Measurements from ENCODE around the gene SV2B.

SV2B gene

DNA sequence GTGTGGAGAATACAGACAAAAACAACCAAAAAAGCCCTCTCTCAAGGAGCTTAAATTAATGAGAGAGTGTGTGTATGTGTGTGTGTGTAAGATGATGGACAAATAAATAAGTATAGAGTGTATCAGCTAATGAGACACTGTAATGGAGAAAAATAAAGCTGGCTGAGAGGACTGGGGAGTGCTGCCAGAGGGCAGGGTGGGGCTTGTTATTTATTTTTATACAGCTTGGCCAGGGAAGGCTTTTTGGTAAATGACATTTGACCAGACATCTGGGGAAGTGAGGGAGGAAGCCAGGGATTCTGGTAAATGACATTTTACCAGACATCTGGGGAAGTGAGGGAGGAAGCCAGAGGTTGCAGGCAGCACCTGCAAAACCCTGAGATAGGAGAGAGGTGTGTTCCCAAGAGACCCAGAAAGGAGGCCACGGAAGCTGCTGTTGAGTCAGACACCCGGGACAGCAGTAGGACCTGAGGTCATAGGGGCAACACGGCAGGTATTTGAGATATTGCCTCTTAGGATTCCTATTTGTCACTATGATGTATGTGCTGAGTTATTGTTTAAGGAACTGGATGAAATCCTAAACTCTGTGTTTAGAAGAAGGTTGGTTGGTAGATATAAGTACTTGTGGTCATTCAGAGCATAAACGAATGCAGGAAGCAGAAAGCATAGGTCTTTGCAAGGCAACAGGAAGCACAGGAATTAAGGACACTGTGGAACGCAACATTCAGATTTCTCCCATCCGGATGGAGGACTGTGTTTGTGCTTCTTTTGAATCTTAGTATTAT is 2.7 kb downstream of the SV2B start:
- Histone ChIP-seq H3K27ac (ENCODE audit: low read depth, low read length, severe bottlenecking) (no peak overlapping the region), H3K9me3 (ENCODE audit: control insufficient read depth, low read length) (no peaks in the 10 kb centered on the region), H3K4me3 (ENCODE audit: extremely low read depth, insufficient read depth, low read length, poor library complexity, severe bottlenecking) (no peak overlapping the region), H3K4me1 (ENCODE audit: control insufficient read depth, insufficient read depth, low read length, poor library complexity, severe bottlenecking) (peaks cover 3% of the 10 kb centered on the region), H3K36me3 (ENCODE audit: control insufficient read depth, insufficient read depth, low read length) (no peaks in the 10 kb centered on the region)
- 73 to 93% methylated on average over 4 of the region's 6 CpGs for WGBS, 2 experiments (ENCODE audit: insufficient coverage in 2 of 2)

DNA sequence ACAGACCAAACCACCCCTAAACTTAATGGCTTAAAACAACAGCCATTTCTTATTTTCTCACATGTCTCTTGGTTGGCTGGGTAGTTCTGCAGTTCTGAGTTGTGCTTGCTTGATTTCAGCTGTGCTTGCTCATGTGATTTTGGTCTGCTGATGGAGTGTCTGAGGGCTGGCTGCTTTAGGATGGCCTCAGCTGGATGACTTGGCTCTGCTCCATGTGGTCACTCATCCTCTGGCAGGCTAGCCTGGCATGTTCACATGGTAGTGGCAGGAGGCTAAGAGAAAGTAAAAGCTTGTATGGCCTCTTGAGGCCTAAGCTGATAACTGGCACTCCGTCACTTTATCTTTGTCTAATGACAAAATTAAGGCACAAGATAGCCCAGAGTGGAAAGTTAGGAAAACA is 4.1 kb downstream of the SV2B start:
- no peak overlapping the region for H3K27ac ChIP-seq (ENCODE audit: low read depth, low read length, severe bottlenecking)
- peaks cover 3% of the 10 kb centered on the region for H3K4me1 ChIP-seq (ENCODE audit: control insufficient read depth, insufficient read depth, low read length, poor library complexity, severe bottlenecking)
- WGBS, 2 experiments (ENCODE audit: insufficient coverage in 2 of 2) = 100% methylated on average over 1 of the region's 1 CpG; no CpG with 5 or more reads in 1 of the 2 experiments
- H3K9me3 ChIP-seq (ENCODE audit: control insufficient read depth, low read length) = no peaks in the 10 kb centered on the region
- H3K4me3 ChIP-seq (ENCODE audit: extremely low read depth, insufficient read depth, low read length, poor library complexity, severe bottlenecking) = no peak overlapping the region
- H3K36me3 ChIP-seq (ENCODE audit: control insufficient read depth, insufficient read depth, low read length) = no peaks in the 10 kb centered on the region

DNA sequence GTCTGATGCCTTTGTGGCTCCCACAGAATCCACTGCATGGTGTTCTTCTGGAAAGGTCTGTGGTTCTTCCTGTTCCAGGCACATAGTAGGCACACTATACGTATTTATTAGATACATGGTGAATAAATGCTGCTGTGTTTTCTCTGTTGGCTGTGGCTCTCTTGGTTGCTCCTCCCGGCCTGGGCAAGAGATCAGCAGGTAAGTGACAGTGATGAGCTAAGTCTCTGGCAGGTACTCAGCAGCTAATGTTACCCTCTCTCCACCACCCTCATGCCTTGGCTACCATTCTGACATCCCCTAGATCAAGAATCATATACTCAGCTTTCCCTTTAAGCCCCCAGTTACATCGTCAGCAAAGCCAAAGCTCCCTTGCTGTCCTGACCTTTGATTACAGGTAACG is 8.4 kb downstream of the SV2B start:
- WGBS, 2 experiments (ENCODE audit: insufficient coverage in 2 of 2) = 94 to 96% methylated on average over 3 to 4 of the region's 4 CpGs
- Histone ChIP-seq H3K9me3 (ENCODE audit: control insufficient read depth, low read length) (no peaks in the 10 kb centered on the region), H3K36me3 (ENCODE audit: control insufficient read depth, insufficient read depth, low read length) (no peaks in the 10 kb centered on the region), H3K4me1 (ENCODE audit: control insufficient read depth, insufficient read depth, low read length, poor library complexity, severe bottlenecking) (no peaks in the 10 kb centered on the region), H3K27ac (ENCODE audit: low read depth, low read length, severe bottlenecking) (no peak overlapping the region), H3K4me3 (ENCODE audit: extremely low read depth, insufficient read depth, low read length, poor library complexity, severe bottlenecking) (no peak overlapping the region)

DNA sequence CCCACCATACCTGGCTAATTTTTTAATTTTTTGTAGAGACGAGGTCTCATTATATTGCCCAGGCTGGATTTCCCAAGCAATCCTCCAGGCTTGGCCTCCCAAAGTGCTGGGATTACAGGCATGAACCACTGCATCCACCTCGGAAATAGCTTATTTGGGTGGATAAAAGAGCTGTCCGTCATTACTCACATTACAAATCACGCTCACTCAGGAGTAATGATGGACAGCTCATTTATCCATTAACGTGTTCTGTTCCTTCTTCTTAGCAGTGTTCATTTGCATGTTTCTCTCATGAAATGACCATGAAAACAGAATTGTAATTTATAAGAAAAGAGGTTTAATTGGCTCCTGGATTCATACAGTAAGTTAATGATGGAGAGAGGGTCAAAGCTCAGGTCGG is 9.8 kb downstream of the SV2B start:
- 81 to 90% methylated on average over 3 of the region's 6 CpGs for WGBS, 2 experiments (ENCODE audit: insufficient coverage in 2 of 2)
- no peaks in the 10 kb centered on the region for H3K9me3 ChIP-seq (ENCODE audit: control insufficient read depth, low read length)
- H3K27ac ChIP-seq (ENCODE audit: low read depth, low read length, severe bottlenecking) = no peak overlapping the region
- H3K4me3 ChIP-seq (ENCODE audit: extremely low read depth, insufficient read depth, low read length, poor library complexity, severe bottlenecking) = no peak overlapping the region
- H3K4me1 ChIP-seq (ENCODE audit: control insufficient read depth, insufficient read depth, low read length, poor library complexity, severe bottlenecking) = no peaks in the 10 kb centered on the region
- no peaks in the 10 kb centered on the region for H3K36me3 ChIP-seq (ENCODE audit: control insufficient read depth, insufficient read depth, low read length)

DNA sequence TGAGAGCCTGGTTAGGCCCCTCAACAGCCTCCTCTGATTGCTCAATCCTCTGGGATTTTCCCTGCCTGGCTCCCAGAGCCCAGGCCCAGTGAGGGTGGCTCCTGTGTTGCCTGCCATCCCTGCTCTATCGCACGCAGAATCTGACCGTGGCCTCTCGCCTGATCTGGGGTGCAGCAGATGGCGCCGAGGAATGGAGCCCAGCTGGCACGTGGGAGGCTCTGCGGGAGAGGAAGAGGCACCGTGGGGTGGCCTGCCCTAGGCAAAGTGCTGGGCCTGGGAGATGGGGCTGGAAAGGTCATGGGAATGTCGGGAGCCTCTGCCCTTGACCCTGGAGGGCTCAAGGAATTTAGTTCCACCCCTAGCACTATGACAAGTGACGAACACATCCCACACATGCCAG is 10.3 kb downstream of the SV2B start:
- Histone ChIP-seq H3K36me3 (ENCODE audit: control insufficient read depth, insufficient read depth, low read length) (no peaks in the 10 kb centered on the region), H3K27ac (ENCODE audit: low read depth, low read length, severe bottlenecking) (no peak overlapping the region), H3K4me1 (ENCODE audit: control insufficient read depth, insufficient read depth, low read length, poor library complexity, severe bottlenecking) (no peaks in the 10 kb centered on the region), H3K4me3 (ENCODE audit: extremely low read depth, insufficient read depth, low read length, poor library complexity, severe bottlenecking) (no peak overlapping the region), H3K9me3 (ENCODE audit: control insufficient read depth, low read length) (no peaks in the 10 kb centered on the region)
- 81 to 91% methylated on average over 9 to 10 of the region's 11 CpGs for WGBS, 2 experiments (ENCODE audit: insufficient coverage in 2 of 2)

DNA sequence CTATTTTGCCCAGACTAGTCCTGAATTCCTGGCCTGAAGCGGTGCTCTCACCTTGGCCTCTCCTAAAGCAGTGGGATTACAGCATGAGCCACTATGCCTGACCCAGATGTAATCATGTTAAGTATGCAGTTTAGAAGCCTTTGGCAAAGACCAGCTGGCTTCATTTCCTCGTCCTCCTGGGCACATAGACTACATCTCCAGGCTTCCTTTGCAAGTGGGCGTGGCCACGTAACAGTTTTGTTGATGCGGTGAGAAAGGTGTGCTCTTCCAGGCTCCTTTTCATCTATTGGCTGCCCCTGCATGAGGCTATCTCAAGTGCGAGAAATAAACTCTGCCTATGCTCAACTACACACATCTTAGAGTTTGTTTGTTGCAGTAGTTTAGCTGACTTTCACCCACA is 13.0 kb downstream of the SV2B start:
- no peak overlapping the region for H3K4me3 ChIP-seq (ENCODE audit: extremely low read depth, insufficient read depth, low read length, poor library complexity, severe bottlenecking)
- H3K9me3 ChIP-seq (ENCODE audit: control insufficient read depth, low read length) = no peaks in the 10 kb centered on the region
- 82 to 83% methylated on average over 3 to 5 of the region's 6 CpGs for WGBS, 2 experiments (ENCODE audit: insufficient coverage in 2 of 2)
- no peaks in the 10 kb centered on the region for H3K4me1 ChIP-seq (ENCODE audit: control insufficient read depth, insufficient read depth, low read length, poor library complexity, severe bottlenecking)
- H3K36me3 ChIP-seq (ENCODE audit: control insufficient read depth, insufficient read depth, low read length) = no peaks in the 10 kb centered on the region
- H3K27ac ChIP-seq (ENCODE audit: low read depth, low read length, severe bottlenecking) = no peak overlapping the region

DNA sequence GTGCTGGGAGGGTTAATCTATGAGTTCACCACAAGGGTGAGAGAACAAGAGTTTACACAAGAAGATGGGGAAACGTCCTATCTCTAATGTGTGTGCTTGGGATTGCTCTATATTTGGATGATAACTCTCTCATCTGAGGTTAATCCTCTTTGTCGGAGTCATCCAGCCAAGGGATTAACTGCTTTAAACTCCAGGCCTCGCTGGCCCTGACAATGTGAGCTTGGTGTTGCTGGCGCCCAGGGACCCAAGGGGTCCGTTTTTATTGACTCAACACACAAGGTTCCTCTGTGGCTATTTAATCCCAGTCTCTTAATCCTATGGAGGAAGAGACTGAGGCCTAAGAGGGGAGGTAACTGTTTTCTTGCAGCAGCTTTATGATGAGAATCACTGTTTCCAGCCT is 14.2 kb downstream of the SV2B start:
- Histone ChIP-seq H3K4me1 (ENCODE audit: control insufficient read depth, insufficient read depth, low read length, poor library complexity, severe bottlenecking) (no peaks in the 10 kb centered on the region), H3K9me3 (ENCODE audit: control insufficient read depth, low read length) (no peaks in the 10 kb centered on the region), H3K27ac (ENCODE audit: low read depth, low read length, severe bottlenecking) (no peak overlapping the region), H3K4me3 (ENCODE audit: extremely low read depth, insufficient read depth, low read length, poor library complexity, severe bottlenecking) (no peak overlapping the region), H3K36me3 (ENCODE audit: control insufficient read depth, insufficient read depth, low read length) (no peaks in the 10 kb centered on the region)
- WGBS, 2 experiments (ENCODE audit: insufficient coverage in 2 of 2) = 90 to 93% methylated on average over 3 to 4 of the region's 5 CpGs

DNA sequence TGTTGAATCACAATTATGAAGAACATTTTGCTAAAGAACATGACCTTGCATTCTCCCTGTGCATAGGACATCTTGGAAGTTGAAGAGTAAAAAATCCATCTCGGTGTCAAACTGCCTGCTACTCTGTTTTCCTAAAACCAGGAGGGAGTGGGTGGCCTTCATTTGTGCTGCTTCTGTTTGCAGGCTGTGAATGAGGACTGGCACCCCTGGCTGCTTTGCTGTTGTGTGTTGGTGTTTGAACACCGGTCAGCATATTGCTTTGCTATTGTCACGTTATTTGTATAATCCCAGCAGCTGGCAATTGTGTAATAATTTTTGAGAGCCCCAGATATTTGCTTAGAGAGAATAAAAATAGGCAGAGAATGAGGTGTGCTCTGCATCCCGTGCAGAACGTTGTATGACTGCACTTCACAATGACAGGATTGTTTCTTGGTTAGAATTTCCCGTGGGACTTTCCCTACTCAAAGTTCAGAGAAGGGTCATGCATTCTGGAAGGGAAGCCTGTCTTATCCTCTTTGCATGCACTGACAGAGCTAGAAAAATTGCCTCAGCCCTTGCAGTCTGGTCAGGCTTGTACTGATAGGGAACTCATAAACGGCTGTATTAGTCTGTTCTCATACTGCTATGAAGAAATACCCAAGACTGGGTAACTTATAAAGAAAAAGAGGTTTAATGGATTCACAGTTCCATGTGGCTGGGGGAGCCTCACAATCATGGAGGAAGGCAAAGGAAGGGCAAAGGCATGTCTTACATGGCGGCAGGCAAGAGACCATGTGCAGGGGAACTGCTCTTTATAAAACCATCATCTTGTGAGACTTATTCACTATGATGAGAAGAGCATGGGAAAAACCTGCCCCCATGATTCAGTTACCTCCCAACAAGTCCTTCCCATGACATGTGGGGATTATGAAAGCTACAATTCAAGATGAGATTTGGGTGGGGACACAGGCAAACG is 16.3 kb downstream of the SV2B start:
- WGBS, 2 experiments (ENCODE audit: insufficient coverage in 2 of 2) = 80 to 88% methylated on average over 6 to 7 of the region's 9 CpGs
- no peak overlapping the region for H3K27ac ChIP-seq (ENCODE audit: low read depth, low read length, severe bottlenecking)
- H3K36me3 ChIP-seq (ENCODE audit: control insufficient read depth, insufficient read depth, low read length) = no peaks in the 10 kb centered on the region
- no peak overlapping the region for H3K4me3 ChIP-seq (ENCODE audit: extremely low read depth, insufficient read depth, low read length, poor library complexity, severe bottlenecking)
- H3K4me1 ChIP-seq (ENCODE audit: control insufficient read depth, insufficient read depth, low read length, poor library complexity, severe bottlenecking) = no peaks in the 10 kb centered on the region
- H3K9me3 ChIP-seq (ENCODE audit: control insufficient read depth, low read length) = no peaks in the 10 kb centered on the region

DNA sequence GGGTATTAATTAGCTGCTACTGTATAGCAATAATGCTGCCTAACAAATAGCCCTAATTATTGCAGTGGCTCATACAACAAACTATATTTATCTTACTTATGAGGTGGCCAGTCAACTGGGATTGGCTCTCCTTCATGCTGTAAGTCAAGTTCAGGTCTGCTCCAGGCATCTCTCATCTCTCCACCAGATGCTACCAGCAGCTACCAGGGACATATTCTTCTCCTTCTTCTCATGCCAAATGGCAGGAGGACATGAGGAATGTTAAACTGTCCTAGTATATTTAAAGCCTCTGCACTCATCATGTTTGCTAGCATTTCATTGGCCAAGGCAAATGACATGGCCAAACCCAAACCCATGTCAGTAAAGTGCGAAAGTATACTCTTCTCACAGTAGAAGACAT is 17.3 kb downstream of the SV2B start:
- H3K9me3 ChIP-seq (ENCODE audit: control insufficient read depth, low read length) = no peaks in the 10 kb centered on the region
- no peaks in the 10 kb centered on the region for H3K4me1 ChIP-seq (ENCODE audit: control insufficient read depth, insufficient read depth, low read length, poor library complexity, severe bottlenecking)
- no peak overlapping the region for H3K4me3 ChIP-seq (ENCODE audit: extremely low read depth, insufficient read depth, low read length, poor library complexity, severe bottlenecking)
- H3K36me3 ChIP-seq (ENCODE audit: control insufficient read depth, insufficient read depth, low read length) = no peaks in the 10 kb centered on the region
- no peak overlapping the region for H3K27ac ChIP-seq (ENCODE audit: low read depth, low read length, severe bottlenecking)
- WGBS, 2 experiments (ENCODE audit: insufficient coverage in 2 of 2) = no CpG with 5 or more reads among the region's 1 CpG

DNA sequence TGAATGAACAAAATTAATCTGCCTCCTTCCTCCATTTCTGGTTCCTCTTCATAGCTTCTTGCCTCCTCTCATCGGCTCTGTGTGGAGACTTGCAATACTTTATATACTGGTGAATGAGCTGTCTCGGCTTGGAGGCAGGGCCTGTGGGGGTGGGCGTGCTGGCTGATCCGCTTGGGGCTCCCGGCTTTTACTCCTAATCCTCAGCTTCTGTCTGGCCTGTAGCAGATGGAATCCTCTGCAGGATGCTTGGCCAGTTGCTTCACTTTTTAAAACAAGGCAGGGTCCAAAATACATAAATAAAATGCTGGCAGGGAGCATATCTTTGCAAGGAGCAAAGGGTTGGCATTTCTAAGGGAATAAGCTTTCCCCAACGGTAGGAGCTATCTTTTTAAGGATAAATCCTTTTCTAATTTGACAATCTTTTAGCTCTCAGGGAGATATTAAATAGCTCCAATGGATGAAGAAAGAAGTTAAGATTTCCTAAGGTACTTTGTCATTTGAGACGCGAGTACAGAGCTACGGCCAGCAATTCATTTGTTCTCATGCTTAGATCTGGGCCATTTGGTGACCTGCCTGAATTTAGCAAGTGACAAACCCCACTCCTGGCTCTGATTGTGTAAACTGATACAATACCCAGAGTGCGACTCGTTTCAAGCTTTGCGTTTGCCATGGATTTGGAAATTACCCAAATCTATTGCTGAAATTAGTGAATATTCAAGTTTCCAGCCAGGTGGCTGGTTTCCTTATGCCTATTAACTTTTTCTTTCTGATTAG is 18.9 kb downstream of the SV2B start:
- Histone ChIP-seq H3K9me3 (ENCODE audit: control insufficient read depth, low read length) (no peaks in the 10 kb centered on the region), H3K27ac (ENCODE audit: low read depth, low read length, severe bottlenecking) (no peak overlapping the region), H3K36me3 (ENCODE audit: control insufficient read depth, insufficient read depth, low read length) (no peaks in the 10 kb centered on the region), H3K4me1 (ENCODE audit: control insufficient read depth, insufficient read depth, low read length, poor library complexity, severe bottlenecking) (no peaks in the 10 kb centered on the region), H3K4me3 (ENCODE audit: extremely low read depth, insufficient read depth, low read length, poor library complexity, severe bottlenecking) (no peak overlapping the region)
- 89 to 95% methylated on average over 6 to 7 of the region's 12 CpGs for WGBS, 2 experiments (ENCODE audit: insufficient coverage in 2 of 2)
